SK-N-MC (cell line): ENCODE measurements around the gene MT1X.

Experiments
- EZH2 ChIP-seq: fragments of 200-600 bp; sonication (generic); IDR thresholded peaks from one replicate; pipeline ENCODE4 v1.6.1; 2017; ENCODE audit warnings: antibody characterized with exemption
- FOXP2 ChIP-seq: optimal IDR thresholded peaks from 2 replicates; pipeline ENCODE3; 2011; ENCODE audit warnings: mild to moderate bottlenecking, moderate library complexity; ENCODE audit not compliant: insufficient read depth; ENCODE audit errors: extremely low read length, control extremely low read depth
- POLR2AphosphoS5 ChIP-seq: IDR thresholded peaks from 2 replicates; pipeline ENCODE4 v1.6.1; 2012; ENCODE audit warnings: mild to moderate bottlenecking, low read depth, low read length, borderline replicate concordance

DNA sequence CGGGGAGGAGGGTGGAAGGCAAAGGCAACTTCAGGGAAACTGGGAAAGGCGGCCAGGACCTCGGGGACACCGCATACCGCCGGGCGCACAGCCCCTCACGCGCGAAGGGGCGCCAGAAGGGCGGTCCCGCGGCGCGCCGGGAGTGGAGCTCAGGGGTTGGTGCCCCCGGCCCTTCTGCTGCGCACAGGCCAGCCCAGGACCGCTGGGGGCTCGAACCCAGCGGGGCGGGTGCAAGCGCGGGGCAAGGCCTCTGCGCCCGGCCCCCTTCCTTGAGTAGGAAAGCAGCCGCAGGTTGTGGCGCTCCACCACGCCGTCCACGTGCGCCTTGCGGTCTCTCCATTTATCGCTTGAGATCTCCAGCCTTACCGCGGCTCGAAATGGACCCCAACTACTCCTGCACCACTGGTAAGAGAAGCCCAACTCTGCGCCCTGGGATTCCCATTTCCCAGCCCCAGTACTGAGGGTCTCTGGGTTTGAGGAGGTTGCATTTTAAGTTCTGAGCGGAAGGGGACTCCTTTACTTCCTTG is 46.8 kb upstream of the MT1X start:
- TF ChIP-seq EZH2 (no peak), POLR2AphosphoS5 (no peak), FOXP2 (no peak)
